GM19023 (cell line): Measurements from ENCODE around the gene PHF21B.
"Not testable (repeated sequence)": the region's sequence is repeated elsewhere in the genome, so short reads cannot be mapped to it uniquely, and the experiment has no call there.

Experiments
- ATAC-seq: cut with Tn5 transposase; IDR thresholded peaks from one replicate; pipeline ENCODE4 v1.9.1; 2021; ENCODE audit warnings: mild to moderate bottlenecking, moderate library complexity; ENCODE audit not compliant: unreplicated experiment

The PHF21B gene

GRCh38 chr22:44921766-44922165 lies 88.0 kb downstream of the PHF21B start:
- not testable (repeated sequence) for ATAC-seq

- ATAC-seq, result no peak
Measured at GRCh38 chr22:44920183-44920582, 89.6 kb downstream of the PHF21B start.

- ATAC-seq, result no peak
Measured at GRCh38 chr22:44919691-44920090, 90.1 kb downstream of the PHF21B start.

- ATAC-seq, result no peak
Measured at GRCh38 chr22:44918925-44919392, 90.8 kb downstream of the PHF21B start.

- no peak for ATAC-seq
Measured at GRCh38 chr22:44918166-44918924, 91.5 kb downstream of the PHF21B start.

- no peak for ATAC-seq
Measured at GRCh38 chr22:44917372-44918165, 92.2 kb downstream of the PHF21B start.

- no peak for ATAC-seq
Measured at GRCh38 chr22:44916281-44917231, 93.2 kb downstream of the PHF21B start.

GRCh38 chr22:44915441-44915840 lies 94.4 kb downstream of the PHF21B start:
- ATAC-seq, result no peak

- ATAC-seq, result no peak
Measured at GRCh38 chr22:44914026-44914721, 95.6 kb downstream of the PHF21B start.

- ATAC-seq, result no peak
Measured at GRCh38 chr22:44913198-44913983, 96.4 kb downstream of the PHF21B start.

GRCh38 chr22:44909241-44909640 lies 100.6 kb downstream of the PHF21B start:
- ATAC-seq, result no peak

- ATAC-seq, result no peak
Measured at GRCh38 chr22:44907765-44908737, 101.8 kb downstream of the PHF21B start.

- no peak for ATAC-seq
Measured at GRCh38 chr22:44906999-44907644, 102.7 kb downstream of the PHF21B start.

- ATAC-seq, result no peak
Measured at GRCh38 chr22:44906248-44906936, 103.4 kb downstream of the PHF21B start.

- not testable (repeated sequence) for ATAC-seq
Measured at GRCh38 chr22:44904492-44905152, 105.2 kb downstream of the PHF21B start.

- ATAC-seq, result not testable (repeated sequence)
Measured at GRCh38 chr22:44903164-44903563, 106.6 kb downstream of the PHF21B start.

- no peak for ATAC-seq
Measured at GRCh38 chr22:44901301-44901700, 108.5 kb downstream of the PHF21B start.
